ENCODE data around the gene PRPH2. TPM values are rescaled to one million over a fixed set of nuclear protein-coding genes. Genes with fewer than 3 reads are reported as not detected.
"Not testable (repeated sequence)": the region's sequence is repeated elsewhere in the genome, so short reads cannot be mapped to it uniquely, and the experiment has no call there.

Gene PRPH2
- total RNA-seq, 1 donor from 2014 or later: 0.13 TPM

DNA sequence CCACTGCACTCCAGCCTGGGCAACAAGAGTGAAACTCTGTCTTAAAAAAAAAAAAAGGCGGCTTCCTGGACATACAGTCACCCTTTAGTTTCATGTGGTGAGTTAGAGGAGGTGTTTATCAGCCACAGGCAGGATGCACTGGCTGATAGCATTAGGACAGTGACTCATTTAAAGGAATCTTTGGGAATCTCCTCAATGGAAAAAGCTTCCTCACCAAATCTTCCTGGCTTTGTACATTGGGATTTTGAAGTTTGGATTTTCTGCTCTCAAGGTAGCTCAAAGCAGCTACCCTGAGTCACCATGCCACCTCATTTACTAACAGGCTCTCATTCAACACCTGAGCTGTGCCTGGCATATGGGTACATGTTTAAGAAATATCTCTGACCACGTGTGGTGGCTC lies 20.2 kb downstream of the PRPH2 start:
- DNase-seq (ENCODE audit: low read depth, low spot score): peak; percentile 62

DNA sequence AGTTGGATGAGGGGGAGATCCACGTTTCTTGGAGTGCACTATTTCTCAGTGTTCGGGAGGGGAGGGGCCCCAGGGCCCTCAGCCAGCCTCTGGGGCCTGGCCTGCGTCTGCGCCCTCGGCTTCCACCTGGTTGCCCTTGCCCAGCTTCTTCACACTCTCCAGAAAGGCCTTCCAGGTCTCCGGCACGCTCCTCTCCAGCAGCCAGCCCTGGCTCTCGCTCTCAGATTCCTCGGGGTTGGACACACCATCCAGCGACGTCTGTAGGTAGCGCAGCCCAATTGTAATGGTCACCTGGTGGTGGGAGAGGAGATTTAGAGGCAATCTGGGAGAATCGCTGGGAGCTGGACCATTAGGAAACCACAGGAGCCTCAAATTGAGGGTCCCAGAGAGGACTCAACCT lies 24.2 kb downstream of the PRPH2 start:
- DNase-seq (ENCODE audit: low read depth, low spot score): no peak

DNA sequence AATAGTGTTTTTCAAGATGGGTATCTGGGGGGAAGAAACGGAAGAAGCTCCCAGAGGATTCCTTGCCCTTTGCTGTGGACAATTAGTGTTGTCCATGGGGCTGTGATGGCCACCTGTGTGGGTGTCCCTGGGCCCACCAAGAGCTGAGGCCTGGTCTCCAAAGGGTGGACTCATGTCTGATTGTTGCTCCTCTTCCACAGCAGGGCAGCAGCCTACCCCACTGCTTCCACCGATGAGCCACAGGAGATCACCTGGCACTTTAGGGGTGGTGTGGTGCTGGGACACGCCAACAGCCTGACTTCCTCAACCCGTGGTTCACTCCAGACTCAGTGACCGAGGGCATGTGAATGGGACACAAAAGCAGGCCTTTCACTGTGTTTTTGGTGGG lies 25.1 kb downstream of the PRPH2 start:
- DNase-seq (ENCODE audit: low read depth, low spot score): no peak

DNA sequence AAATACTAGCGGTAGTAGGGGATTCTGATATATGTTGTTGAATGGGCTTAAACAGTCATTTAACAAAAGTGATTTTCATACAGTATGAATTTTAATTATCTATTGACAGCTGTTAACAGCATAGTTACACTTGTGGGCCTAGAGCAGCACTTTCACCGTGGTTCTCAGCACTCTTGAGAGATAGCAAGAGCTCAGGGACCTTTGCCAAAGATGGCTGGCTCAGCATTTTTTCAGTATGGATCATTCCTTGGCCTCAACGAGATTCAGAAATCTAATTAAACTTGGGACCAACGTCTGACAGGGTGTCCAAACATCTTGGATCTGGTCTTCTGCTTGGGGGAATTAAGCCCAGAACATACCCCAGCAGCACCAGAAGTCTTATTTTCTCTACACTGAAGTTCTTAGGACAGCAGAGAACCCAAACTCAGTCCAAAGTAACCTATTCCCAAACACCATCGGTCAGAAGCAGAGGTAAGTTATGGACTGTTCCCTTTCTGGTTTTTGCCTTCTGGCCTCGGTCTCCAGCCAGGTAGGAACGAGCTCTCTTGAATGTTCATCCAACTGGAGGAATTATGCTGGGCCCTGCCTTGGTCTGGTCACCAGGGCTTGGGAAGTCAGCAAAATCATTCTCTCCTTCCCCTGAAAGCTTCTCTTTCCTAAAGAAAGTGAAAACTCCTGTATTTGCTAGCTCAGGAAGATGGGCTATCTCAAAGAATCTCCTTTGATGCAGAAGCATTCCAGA lies 25.7 kb downstream of the PRPH2 start:
- no peak for DNase-seq (ENCODE audit: low read depth, low spot score)

DNA sequence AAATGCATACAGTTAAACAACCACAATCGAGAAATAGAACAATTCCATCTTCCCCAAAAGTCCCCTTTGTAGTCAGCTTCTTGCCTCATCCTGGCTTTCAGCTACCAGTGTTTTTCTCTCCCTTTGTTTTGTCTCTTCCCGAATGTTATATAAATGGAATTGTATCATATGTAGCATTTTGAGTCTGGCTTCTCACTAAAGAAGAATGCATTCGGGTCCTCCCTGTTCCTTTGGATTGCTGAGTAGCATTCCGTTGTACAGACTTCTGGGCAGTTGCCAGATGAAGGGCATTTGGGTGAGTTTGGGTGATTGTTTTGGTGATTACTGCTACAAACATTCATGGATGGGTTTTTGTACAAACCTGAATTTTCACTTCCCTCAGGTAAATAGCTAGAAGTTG lies 27.8 kb downstream of the PRPH2 start:
- no peak for DNase-seq (ENCODE audit: low read depth, low spot score)

DNA sequence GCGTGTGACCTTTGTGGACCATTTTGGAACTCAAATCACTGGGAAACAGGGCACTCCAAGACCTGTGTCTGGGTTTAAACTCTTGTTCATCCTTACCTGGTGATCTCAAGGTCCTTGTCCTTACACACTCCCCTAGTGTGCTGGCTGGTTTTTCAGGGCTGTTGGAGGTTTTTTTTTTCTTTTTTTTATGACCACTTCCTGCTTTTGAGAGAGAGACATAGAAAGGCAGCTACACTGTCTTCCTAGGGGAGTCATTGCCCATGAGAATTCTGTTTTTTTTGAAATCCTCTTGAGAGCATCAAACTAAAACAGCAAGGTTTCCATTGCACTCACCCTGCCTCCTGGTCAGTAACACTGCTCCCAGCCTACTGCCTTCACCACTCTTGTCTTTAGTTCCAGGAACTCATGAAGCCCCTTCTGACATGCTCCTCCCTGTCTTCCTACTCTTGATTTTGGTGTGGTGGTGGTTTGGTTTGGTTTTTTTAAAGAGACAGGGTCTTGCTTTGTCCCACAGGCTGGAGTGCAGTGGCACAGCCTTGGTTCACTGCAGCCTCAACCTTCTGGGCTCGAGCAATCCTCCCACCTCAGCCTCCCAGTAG lies 28.6 kb downstream of the PRPH2 start:
- no peak for DNase-seq (ENCODE audit: low read depth, low spot score)

DNA sequence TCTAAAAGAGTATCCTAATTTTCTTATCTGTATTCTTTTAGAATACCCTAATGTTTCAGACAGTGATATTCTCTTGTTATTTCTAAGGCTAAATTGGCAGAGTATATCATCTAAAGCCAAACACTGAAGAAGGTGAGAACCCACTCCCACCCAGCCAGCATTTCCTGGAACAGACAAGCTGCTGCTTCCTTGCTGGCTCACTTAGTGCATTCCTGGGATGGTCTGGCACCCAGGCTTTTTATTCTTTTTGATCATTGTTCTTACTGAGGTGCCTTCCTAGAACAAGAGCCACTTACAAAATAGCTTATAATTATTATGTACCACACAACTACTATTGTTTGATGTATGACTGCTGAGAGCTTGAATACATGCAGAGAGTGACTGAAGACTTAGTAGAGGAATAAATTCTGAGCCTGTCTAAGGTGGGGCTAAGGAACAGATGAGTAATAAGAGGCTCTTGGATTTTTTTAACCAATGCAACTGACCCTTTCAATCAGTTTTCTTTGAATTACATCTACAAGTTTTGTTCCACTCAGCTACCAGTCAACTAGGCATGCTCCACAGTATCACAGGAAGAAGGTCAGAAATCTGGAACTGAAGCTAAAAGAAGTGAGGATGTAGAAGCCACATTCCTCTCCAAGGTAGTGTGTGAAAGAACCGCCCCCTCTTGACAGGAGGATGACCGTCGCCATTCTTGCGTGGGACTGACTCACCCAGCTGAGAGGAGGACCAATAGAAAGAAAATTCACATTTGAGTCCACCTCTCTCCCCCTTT lies 30.1 kb downstream of the PRPH2 start:
- DNase-seq (ENCODE audit: low read depth, low spot score): peak; percentile 40

DNA sequence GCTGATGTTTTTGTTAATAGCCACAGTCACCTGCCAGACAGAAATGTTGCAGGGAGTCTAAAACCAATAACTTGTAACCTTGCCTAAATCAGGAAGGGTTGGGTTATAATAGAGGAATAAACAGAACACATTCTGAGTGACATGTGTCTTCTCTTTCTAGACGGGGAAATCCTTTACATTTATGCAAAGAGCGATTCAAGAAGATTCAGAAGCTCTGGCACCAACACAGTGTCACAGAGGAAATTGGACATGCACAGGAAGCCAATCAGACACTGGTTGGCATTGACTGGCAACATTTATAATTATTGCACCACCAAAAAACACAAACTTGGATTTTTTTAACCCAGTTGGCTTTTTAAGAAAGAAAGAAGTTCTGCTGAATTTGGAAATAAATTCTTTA lies 31.5 kb downstream of the PRPH2 start:
- no peak for DNase-seq (ENCODE audit: low read depth, low spot score)

DNA sequence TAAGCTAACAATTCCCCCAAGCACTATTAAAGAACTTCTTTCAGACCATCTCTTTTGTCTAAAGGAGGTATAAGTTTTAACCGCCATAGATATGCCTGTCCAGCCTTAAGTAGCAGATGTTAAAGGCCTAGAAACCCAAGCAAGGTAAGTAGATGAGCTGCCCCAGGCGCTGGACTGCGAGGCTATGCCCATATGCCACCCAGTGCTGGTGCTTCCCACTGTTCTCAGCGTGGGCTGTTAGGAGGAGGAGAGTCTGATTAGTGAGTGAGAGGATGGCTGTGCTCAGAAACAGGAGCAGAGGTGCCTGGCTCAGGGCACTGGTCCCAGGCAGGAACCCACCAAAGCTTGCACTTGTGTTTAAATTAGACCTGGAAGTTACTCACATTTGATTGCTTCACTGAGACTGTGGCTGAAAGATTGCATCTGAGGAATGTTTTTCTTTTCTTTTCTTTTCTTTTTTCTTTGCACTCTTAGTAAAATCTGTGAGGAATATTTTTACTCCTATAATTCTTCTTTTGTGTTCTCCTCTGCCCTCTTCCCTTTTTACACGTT lies 32.2 kb downstream of the PRPH2 start:
- DNase-seq (ENCODE audit: low read depth, low spot score): no peak

DNA sequence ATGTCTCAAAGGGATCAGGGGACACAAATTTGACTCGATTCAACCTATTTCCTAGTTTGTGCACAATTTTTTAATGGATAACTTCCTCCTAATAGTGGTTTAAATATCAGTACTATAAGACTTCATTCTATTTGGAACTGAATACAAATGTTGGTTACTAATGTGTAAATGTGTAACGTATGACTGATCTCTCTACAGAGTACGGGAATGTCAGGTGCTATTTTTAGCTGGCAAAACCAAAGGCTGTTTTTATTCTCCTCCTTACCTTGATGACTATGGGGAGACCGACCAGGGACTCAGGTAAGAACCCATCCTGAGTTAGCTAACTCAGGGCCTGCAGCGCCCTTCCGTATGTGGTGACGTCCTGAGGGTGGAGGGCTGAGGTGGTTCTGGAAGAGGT lies 33.0 kb downstream of the PRPH2 start:
- DNase-seq (ENCODE audit: low read depth, low spot score): no peak

DNA sequence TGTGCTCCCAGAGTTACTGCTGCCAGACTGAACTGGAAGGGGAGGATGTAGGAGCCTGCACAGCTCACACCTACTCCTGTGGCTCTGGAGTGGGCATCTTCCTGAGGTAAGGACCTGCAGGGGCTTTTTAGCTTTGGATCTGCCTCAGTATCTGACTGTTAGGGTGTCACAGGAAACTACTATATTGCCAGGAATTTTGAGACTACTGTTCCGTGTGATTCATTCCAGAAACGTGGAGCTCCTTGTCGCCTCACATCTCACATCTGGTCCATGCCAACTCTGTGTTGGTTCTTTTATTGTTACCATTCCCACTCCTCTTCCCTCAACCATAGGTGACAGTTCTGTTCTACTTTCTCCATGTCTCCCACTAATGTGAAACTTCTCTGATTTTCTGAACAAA lies 34.1 kb downstream of the PRPH2 start:
- DNase-seq (ENCODE audit: low read depth, low spot score): no peak

DNA sequence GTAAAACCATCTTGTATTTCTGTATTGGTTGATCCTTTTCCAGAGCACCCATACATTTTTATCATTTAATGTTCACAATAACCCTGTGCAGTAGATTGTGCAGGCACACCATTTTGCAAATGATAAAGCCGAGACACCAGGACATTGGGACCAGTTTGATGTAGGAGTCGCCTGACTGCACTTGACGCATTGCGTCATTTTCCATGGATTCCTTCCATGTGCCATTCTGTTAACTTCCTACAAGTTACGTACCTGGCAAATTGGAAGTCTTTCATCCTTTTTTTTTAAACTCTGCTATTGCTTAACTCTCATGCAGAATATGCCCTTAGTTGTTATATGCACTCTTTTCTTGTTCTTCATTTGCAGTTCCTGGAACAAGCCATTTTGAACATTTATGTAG lies 43.0 kb downstream of the PRPH2 start:
- no peak for DNase-seq (ENCODE audit: low read depth, low spot score)

DNA sequence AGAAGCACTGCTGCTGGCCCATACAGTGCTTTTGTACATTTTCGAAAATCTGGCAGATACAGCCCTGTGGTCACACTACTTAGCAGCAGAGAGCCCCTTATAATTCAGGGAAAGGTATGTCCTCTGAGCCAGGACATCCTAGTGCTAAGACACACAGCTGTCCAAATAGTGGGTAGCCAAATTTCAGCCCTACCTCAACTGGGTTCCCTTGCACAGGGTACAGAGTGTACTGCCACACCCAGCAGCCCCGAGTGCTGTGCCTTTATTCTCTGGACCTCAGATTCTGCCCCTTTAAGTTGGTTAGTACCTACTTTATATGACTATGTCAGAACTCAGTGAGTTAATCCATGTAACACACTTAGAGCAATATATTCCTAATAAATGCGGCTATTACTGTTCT lies 47.6 kb downstream of the PRPH2 start:
- DNase-seq (ENCODE audit: low read depth, low spot score): no peak

DNA sequence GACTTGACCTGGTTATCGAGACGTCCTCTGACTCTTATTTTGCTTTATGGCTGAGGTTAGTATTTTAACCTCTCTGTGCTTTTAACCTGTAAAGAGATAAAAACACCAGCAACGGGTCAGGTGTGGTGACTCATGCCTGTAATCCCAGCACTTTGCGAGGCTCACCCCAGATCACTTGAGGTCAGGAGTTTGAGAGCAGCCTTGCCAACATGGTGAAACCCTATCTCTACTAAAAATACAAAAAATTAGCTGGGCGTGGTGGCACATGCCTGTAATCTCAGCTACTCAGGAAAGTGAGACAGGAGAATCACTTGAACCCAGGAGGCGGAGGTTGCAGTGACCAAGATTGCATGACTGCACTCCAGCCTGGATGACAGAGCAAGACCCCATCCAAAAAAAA lies 48.0 kb downstream of the PRPH2 start:
- DNase-seq (ENCODE audit: low read depth, low spot score): not testable (repeated sequence)

DNA sequence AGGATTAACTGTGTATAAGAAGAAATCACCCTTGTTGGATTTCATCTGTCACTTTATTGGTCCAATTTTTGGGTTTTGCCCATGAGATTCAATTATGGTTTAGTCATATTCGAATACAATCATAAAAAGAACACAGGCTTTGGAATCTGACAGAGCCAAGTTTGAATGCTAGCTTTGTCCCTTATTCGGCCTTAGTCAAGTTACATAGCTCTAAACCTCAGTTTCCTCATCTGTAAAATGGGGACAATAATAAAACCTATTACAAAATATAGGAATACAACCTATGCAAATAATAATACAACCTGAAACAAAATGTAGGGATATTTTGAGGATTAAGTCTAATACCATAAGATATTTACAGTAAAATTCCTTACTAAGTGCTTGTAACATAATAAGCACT lies 57.7 kb downstream of the PRPH2 start:
- no peak for DNase-seq (ENCODE audit: low read depth, low spot score)

DNA sequence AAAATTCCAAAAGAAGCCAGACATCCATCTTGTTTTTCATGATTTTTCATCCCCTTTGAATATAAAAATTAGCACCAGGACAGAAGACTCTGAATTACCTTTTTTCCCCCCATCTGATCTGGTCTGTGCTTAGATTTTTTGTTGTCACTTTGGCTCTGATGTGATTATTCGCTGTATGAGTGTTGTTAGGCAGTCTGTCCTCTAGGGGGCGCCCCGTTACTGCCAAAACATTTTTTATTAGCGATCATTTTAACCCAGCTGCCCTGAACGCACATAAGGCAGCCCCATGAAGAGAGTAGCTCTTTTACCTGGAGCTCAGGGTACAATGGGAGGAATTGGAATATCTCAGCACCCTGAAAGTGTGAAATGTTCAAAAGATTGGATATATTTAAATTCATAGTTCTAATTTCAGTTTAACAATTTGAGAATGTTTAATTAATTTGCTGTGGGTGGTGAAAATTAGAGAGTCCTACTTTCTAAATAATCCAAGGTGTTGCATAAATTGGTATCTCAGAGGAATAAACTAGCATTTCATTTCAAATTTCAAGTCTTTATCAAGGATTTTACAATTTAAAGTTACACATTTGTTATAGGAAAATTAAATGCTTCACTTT lies 60.8 kb downstream of the PRPH2 start:
- DNase-seq (ENCODE audit: low read depth, low spot score): peak; percentile 19

DNA sequence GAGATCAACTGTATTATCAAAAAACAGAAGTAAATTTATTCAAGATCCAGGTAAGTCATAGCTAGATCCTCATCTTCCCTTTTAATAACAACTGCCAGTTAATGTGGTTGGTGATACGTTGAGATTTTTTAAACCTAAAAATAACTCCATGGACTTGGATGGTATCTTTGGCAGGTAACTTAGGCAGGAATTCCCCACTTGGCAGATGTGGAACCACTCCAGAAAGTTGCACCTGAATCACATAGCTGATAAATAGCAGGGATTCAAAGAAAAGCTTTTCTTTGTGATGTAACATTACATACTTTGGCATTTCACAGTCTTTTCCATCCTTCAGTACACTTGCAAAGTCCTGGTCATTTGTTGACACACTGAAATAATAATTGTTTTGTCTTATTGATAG lies 62.6 kb downstream of the PRPH2 start:
- no peak for DNase-seq (ENCODE audit: low read depth, low spot score)

DNA sequence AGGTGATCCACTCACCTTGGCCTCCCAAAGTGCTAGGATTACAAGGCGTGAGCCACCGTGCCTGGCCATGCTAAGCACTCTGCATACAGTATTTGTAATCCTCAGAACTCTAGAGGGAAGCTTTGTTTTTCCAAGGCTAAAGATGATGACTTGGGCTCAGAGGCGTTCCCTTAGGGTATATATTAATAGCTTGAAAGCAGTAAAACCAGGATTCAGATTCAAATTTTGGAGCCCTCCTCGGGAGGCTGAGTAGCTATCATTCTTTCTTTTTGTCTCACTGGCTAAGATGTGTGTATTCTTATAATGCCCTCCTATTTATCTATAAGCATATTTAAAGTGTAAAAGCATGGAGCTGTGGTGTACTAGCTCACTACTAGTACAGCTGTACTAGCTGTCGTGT lies 68.5 kb downstream of the PRPH2 start:
- DNase-seq (ENCODE audit: low read depth, low spot score): no peak

DNA sequence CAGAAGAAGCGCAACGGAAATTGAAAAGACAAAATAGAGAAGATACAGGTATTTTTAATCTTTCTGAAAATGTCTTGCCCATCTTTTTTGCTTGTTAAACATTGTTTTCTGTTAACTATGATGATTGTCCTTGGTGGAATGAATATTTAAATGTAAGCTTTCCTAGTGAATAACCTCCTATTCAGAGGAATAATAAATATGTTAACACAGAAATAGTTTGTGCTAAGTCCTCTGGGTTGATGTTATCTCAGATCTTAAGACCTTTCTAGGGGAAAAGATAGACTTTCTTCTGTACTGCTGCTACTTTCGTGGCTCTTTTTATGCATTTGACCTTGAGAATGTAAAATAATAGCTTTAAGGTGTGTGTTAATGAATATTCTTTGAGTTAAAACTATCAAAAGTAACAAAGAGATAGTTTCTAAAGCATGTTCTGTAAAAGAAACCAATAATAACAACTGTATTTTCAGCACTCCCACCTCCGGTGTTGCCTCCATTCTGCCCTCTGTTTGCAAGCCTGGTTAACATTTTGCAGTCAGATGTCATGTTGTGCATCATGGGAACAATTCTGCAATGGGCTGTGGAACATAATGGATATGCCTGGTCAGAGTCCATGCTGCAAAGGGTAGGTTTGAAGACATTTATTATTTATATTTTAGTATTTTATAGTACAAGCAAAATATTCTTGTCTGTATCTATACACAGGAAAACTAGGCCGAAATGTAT lies 70.2 kb downstream of the PRPH2 start:
- no peak for DNase-seq (ENCODE audit: low read depth, low spot score)

Data from pulmonary artery endothelial cell (primary cell).